GM06990 (cell line): ENCODE results near the gene ZSCAN30.

Source experiments
- DNase-seq: peaks from one replicate; pipeline ENCODE4 v3.0.0-alpha.2; 2011; ENCODE audit not compliant: insufficient read length; ENCODE audit errors: extremely low read depth
- H3K27me3 ChIP-seq: replicated peaks from 2 replicates; pipeline ENCODE4 v1.6.0; 2011; ENCODE audit warnings: low read length; ENCODE audit not compliant: control insufficient read depth, insufficient read depth
- H3K36me3 ChIP-seq: 2 replicates; pipeline ENCODE4 v1.5.1; 2011; ENCODE audit warnings: low read length; ENCODE audit not compliant: control insufficient read depth, insufficient read depth
- H3K4me3 ChIP-seq: replicated peaks from 2 replicates; pipeline ENCODE4 v1.5.1; 2011; ENCODE audit warnings: low read depth, mild to moderate bottlenecking, control low read depth, low read length
- CTCF ChIP-seq: IDR thresholded peaks from 2 replicates; pipeline ENCODE4 v1.5.1; 2011; ENCODE audit warnings: low read length, control low read depth, mild to moderate bottlenecking, inconsistent platforms; ENCODE audit not compliant: insufficient read depth, poor library complexity, severe bottlenecking

ZSCAN30 gene

GRCh38 chr18:35241448-35241804, 48.6 kb downstream of the ZSCAN30 start:
- Histone ChIP-seq H3K4me3 (peak overlapping the region; percentile 93), H3K36me3 (peaks cover 14% of the 10 kb centered on the region), H3K27me3 (no peaks in the 10 kb centered on the region)
- TF ChIP-seq CTCF: no peak
- no peak for DNase-seq

GRCh38 chr18:35240664-35241447, 49.2 kb downstream of the ZSCAN30 start, which contains the start of gene ZNF397:
Gene ZNF397 (plus strand): TSS chr18:35241034. CDS start chr18:35242471, 1,437 bp downstream.
- H3K4me3 ChIP-seq: peak within 1 kb of the TSS; percentile 93
- no peaks in the 10 kb centered on the region for H3K27me3 ChIP-seq
- TF ChIP-seq CTCF: no peak
- peaks cover 11% of the 10 kb centered on the region for H3K36me3 ChIP-seq
- DNase-seq: peak; percentile 95

- DNase-seq: no peak
- no peak for TF ChIP-seq CTCF
- peaks cover 6% of the 10 kb centered on the region for H3K36me3 ChIP-seq
- H3K4me3 ChIP-seq: no peak overlapping the region
- H3K27me3 ChIP-seq: no peaks in the 10 kb centered on the region
Observed at GRCh38 chr18:35239314-35239713, 50.7 kb downstream of the ZSCAN30 start.

- TF ChIP-seq CTCF: no peak
- no peak overlapping the region for H3K4me3 ChIP-seq
- DNase-seq: no peak
- H3K27me3 ChIP-seq: no peaks in the 10 kb centered on the region
- H3K36me3 ChIP-seq: no peaks in the 10 kb centered on the region
Observed at GRCh38 chr18:35236571-35237363, 53.3 kb downstream of the ZSCAN30 start.

GRCh38 chr18:35231052-35231451, 59.0 kb downstream of the ZSCAN30 start:
- Histone ChIP-seq H3K4me3 (peak overlapping the region; percentile 23; the same call in 1 of the 2 replicates), H3K27me3 (no peaks in the 10 kb centered on the region)
- DNase-seq: peak; percentile 36

More at GRCh38 chr18:35231052-35231451, 59.0 kb downstream of the ZSCAN30 start:
- TF ChIP-seq CTCF: peak; percentile 84
- no peaks in the 10 kb centered on the region for H3K36me3 ChIP-seq
